Posterior cingulate gyrus (tissue), 11 donors: ENCODE measurements around the gene SMIM27.

Source experiments
- DNase-seq, 10 donors: peaks; one replicate each; pipeline versions ENCODE4 v3.0.0 to v3.0.0-alpha.2; 2020 to 2021; ENCODE audit warnings: mixed read lengths in 3 of 10
- intact Hi-C: fragments of 100-400 bp; cut with DNase I; formaldehyde crosslinking; loops from one replicate; pipeline ENCODE4 v1.15.1; 2023

Gene SMIM27

DNA sequence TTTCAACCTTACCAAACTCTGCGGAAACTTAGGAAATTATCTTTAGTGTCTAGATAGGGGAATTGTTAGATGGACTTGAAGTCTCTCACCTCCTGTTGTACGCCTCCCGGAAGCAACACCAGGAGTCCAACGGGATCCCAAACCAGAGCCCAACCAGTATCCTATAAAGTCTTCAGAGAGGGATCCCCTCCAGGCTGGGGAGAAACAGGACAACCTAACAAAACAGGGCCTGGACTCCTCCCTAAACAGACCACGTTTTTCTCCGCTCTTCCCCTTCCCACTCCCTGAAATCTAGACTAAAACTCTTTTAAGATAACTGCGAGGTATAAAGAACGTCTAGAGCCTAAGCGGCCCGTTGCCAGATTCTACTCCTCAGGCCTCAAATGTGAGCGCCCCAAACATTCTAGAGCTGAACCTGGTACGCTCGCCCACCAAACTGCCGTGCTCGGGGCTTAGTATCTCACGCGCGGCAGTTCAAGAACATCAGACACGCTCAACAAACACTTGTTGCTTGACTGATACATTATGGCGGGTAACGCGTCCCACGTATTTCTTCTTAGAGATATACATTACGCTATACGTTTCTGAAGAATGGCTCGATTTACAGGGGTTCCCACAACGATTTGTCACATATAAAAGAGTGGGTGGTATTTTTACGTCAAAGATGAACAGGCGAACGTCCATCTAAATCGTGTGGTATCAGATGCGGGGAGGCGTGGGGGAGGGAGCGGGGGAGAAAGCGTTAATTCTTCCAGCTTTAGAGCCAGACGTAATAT lies 663 bp upstream of the SMIM27 start:
- peak in 3 of 10 donors; percentile 32 to 66 (median 37) for DNase-seq
- intact Hi-C loops, result loop anchor here (1.0 to 10.0 kb wide), 3 partner anchors 21 to 167 kb away; partner anchors contain the start of genes ACO1 and RIGI

DNA sequence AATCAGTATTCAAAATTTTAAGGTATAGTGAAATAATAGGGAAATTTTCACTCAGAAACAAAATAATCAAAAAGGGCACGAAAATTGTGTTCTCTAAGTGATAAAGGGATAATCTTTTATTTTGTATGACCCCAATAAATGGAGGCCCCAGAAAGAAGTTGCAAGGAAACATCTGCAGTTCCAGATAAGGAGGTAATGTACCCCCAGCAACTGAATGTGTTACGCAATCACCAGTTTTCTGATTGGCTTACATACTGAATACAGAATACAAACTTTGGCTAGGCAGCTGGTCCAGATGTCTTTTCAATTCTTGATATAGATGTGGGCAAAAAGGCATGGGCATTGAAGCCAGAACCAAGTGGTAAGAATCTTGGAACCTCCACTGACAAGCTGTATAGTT lies 2.0 kb downstream of the SMIM27 start:
- intact Hi-C loops, result loop anchor here (10.0 kb wide), 1 partner anchor 169 kb away; the partner anchor contains the start of gene ACO1
- no peak for DNase-seq

DNA sequence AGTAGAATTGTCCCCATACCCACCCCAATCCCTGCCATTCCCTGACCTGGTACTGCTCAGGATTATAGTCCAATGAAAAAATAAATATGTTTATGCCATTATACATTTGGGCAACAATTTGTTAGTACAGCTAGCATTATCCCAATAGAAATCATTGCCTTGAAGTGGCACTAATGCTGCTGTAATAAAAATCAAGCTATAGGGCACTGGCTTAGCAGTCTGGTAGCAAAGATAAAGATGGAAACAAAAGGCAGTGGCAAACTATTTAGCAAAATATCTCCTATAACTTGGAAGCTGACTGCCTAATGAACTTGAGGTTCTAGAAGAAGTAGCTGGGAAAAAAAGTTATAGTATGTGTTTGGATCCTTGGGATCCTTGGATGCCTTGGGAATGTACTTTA lies 2.5 kb downstream of the SMIM27 start:
- no peak for DNase-seq
- intact Hi-C loops, result loop anchor here (10.0 kb wide), 1 partner anchor 170 kb away; the partner anchor contains the start of gene ACO1

DNA sequence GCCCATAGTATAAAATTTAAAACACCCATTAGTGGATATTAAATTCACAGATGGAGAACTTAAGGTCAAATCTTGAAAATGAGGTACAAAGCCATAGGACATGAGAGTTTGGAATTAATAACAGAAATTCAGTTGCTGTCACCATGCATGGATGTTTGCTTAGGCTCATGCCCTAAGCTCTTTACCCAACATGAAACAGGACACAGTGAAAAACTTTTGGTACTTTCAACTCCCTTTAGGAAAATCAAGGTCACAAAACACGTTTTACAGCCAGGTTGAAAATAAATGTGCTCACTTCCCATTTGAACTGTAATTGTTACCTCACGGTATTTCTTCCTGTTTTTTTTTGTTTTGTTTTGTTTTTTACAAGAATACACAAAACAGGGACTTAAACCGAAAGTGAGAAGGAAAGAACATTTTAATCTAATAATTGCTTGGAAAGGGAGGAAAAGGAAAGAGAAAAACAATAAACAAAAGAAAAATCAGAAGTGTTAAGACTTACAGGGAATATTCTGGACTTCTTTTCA lies 6.3 kb downstream of the SMIM27 start:
- intact Hi-C loops, result loop anchor here (10.0 kb wide), 1 partner anchor 174 kb away; the partner anchor contains the start of gene ACO1
- DNase-seq, result no peak

DNA sequence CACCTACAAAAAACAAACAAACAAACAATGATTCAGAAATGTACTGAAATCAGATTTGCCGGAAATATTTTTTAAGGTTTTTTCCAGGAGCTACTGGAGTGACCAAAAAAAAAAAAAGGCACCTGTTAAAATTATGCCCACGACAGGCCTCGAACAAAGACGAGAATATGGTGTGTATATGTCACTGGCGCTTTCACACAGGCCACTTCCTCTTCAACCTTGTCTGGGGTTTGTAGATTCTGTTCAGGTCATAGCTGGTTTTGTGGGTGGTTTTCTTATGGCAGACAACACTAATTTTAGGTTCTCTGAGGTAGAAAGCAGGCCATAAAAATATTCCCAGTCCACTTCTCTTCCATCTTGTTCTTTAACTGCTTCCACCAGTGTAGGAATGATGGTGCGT lies 13.8 kb downstream of the SMIM27 start:
- intact Hi-C loops, result no loop called here

DNA sequence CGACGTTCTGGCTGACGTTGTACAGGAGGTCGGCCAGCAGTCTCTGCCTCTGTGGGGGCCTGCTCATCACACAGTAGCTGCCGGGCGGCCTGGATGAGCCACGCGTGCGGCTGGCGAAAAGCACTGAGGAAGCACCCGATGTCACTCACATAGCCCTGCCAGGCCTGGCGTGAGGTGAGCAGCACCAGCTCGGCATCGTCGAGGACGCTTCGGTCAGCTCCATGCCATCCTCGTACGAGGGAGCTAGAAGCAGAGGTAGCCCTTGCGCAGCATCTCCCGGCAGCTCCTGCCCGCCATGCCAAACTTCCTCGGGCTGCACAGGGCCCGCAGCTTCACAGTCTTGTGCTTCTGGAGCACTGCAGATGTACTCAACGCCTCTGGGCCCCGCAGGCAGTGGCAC lies 14.6 kb downstream of the SMIM27 start:
- peak in 1 of 10 donors; percentile 74 for DNase-seq
- intact Hi-C loops, result no loop called here

More for the DNA sequence above, 13.8 kb downstream of the SMIM27 start:
- DNase-seq, result no peak

DNA sequence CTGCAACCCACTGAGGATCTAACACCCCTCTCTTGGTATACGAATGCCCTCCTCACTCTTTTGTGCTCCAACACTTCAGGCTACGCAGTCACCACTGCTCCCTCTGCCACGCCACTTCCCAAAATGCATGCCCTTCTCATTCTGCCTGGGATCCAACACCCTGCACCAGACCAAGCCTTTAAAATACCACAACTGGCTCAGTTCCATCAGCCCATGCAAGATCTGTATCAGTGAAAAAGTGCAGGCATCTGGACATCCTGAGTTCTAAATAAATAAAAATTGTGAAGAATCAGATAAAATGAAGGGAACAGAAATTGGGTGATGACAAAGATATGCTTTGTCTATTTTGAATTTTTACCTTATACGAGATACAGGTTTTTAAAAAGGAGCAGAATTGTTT lies 18.1 kb downstream of the SMIM27 start:
- no peak for DNase-seq
- intact Hi-C loops, result no loop called here

DNA sequence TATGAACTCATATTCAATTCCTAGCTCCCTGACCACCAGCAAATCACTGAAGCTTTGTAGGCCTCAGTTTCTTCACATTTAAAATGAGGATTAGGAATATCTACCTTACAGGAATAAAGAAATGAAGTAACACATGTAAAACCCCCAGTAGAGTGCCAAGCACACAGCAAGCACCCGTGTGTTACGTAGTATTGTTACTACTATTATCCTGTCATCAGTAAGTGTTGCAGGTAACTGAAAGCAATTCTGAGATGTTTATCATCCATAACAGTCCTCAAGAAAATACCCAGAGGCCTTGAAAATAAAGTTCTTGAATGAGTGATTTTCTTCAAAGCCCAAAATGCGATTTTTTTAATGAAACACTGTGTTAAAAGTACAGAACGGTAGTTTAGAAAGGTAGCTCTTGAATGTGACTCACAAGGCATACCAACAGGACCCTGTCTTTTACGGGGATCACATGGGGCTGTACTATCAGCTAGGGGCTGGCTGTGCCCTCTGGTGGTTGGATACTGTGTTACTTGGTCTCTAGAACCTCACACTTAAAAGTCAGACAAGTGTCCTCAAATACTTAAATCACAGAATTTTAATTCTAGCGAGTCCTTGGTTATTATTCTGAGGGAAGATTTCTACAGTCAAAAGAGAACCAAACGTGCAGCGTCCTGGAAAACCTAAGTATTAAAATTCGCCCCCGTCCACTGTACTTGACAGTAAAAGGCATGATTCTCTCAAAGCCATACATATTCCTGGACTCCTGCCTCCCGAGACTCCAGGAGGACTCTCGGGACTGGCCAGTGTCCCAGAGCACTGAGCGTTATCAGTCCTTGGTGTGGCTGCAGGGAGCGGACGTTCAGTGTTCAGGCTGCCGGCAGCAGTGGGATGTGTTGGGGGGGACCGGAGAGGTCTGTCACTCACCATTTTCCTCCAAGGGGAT lies 20.1 kb downstream of the SMIM27 start:
- intact Hi-C loops, result loop anchor here (1.0 kb wide), 1 partner anchor 20 kb away; the partner anchor contains the start of genes SMIM27 and TOPORS
- peak in 8 of 10 donors; percentile 43 to 89 (median 66) for DNase-seq

DNA sequence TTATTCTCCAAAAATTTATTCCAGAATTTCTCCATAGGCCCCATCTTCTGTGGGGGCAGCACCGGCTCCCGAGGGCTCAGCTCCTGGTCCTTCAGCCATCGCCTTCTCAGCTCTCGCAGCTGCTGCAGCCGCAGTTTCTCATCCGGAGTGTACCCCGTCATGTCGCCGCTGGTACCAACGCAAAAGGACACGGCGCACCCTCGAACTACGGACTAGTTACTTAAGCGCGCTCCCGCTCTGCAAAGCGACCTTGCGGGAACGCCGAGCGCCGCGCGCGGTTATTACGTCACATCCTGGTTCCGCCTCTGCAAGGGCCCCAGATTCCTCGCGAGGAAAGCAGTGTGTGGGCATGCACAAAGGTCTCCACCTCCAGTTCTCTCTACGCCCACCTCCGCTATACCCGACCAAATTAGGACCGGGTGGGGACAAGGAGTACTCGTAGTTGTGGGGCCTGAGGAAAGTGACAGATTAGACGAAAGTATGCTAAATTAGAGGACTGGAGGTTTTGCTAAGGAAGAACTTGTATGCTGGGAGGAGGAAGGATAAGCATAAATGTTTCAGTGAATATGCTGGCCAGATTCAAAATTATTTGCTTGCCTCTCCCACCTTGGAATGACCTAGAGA lies 20.9 kb downstream of the SMIM27 start, which contains the start of gene NDUFB6:
Gene NDUFB6, minus strand, starts transcription at position 260 of the 624 bp plus-strand sequence. Its CDS starts 99 bp downstream, at position 161.
- peak; percentile 92 to 99 (median 94) for DNase-seq
- intact Hi-C loops, result loop anchor here (1.0 kb wide), 1 partner anchor 21 kb away; the partner anchor contains the start of genes SMIM27 and TOPORS

DNA sequence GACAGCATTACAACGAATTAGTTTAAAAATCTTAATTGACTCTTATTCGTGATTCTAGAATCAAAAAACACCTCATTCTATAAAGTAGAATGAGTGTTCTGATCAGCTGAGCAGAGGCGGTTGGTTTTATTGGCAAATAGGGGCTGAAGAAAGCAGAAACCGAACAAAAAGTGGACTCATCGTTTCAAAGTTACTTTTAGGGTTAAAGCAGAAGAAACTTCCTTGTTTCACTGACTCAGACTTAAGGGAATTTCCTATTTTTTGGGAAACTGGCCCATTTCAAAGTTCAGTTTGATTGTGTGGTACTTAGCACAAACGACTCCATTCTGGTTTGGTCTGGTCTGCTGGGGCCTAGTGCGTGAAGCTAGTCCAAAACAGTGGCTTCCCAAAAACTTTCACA lies 21.7 kb downstream of the SMIM27 start:
- intact Hi-C loops, result no loop called here
- DNase-seq, result no peak

DNA sequence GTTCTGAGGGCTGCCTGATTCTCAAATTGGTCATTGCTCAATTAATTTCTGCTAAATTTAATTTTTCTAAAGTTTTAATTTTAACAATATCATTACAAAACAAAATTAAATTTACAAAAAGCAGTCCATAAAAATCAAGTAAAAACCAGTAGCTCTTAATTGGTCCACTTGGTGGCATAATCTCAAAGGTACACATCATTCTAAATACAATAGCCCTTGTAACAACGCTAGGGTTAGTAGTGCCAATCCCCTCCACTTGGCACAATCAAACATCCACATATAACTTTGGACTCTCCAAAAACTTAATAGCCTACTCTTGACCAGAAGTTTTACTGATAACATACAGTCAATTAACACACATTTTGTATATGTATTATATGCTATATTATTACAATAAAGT lies 22.7 kb downstream of the SMIM27 start:
- intact Hi-C loops, result no loop called here
- no peak for DNase-seq

DNA sequence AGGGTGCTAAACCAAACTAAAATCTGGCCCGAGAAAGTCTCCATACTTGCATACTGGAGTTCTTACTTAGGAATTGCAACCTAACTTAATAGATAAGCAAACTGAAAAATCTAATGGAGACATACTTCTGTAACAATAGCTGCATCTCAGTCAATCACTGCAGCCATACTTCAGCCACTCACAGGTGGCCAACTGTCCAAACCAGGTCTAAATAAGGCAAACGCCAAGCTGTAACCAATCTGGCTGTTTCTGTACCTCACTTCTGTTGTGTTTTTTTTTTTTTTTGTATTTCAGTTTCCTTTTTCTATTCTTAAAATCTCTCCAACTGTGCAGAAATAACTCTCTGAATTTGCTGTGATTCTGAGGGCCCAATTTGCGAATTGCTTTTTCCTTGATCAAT lies 25.2 kb downstream of the SMIM27 start:
- intact Hi-C loops, result no loop called here
- DNase-seq, result no peak

DNA sequence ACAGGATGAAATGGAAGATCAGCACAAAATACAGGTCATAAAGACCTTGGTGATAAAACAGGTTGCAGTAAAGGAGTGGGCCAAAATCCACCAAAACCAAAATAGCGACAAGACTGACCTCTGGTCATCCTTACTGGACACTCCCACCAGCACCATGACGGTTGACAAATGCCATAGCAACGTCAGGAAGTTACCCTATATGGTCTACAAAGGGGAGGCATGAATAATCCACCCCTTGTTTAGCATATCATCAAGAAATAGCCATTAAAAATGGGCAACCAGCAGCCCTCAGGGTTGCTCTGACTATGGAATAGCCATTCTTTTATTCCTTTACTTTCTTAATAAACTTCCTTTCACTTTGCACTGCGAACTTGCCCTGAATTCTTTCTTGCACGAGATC lies 26.8 kb downstream of the SMIM27 start:
- DNase-seq, result no peak
- intact Hi-C loops, result loop anchor here (1.0 kb wide), 1 partner anchor 201 kb away; no protein-coding TSS in a partner anchor

DNA sequence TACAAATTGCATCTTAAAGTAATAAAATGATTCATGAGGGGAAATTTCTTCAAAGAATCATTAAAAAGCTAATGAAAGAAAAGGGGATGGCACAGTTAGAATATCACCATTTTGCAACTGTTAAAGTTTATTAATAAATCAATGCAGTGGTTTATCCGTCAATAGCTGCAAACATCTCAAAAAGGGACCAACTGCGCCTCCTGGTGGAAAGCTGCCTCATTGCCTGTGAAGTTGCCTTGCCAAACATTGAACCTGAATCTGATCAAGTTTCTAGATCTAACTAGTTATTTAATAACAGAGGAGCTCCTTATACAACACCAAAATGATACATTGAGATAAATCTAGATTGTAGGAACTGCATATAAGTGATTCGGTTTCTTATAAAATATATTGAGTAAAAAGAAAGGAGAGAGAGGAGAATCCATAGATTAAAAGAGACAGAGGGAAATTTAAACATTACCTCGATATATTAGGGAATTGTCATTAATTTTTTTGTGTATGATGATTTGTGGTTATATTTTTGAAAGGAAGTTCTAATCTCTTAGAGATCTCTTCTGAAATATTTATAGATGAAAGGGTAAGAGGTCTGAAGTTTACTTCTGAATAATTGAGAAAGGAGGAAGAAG lies 27.7 kb downstream of the SMIM27 start:
- intact Hi-C loops, result loop anchor here (1.0 to 10.0 kb wide), 3 partner anchors 135 to 389 kb away; no protein-coding TSS in a partner anchor
- DNase-seq, result peak; percentile 20 to 95 (median 78)

DNA sequence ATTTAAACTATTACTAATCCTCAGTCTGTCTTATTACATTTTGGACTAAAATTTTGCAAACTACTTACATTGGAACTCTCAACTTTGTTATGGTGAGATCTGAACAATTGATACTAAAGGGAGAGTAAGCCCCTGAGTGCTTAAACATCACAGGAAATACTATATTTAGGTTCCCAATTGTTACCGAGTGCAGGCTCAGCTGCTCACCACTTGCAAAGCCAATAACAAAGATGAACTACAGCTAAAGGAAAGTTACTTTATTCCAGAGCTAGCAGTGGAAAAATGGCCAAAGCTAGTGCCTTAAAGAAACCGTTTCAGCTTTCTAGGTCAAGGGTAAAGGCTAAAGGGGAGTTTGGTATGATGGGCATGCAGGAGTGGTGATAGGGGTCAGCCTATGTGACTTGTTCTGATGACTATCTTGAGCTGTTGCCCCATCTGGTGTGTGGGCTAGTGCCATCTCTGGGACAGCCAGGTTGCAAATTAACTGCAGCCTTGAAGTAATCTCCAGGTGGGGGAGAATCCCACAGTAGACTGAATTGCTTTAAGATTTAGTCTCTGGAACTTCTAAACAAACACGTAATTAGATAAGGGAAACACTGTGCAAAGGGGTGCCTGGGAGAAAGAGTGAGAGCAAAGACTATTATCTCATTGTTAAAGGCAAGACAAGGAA lies 28.6 kb downstream of the SMIM27 start:
- DNase-seq, result no peak
- intact Hi-C loops, result loop anchor here (2.0 to 10.0 kb wide), 2 partner anchors 136 to 388 kb away; no protein-coding TSS in a partner anchor

DNA sequence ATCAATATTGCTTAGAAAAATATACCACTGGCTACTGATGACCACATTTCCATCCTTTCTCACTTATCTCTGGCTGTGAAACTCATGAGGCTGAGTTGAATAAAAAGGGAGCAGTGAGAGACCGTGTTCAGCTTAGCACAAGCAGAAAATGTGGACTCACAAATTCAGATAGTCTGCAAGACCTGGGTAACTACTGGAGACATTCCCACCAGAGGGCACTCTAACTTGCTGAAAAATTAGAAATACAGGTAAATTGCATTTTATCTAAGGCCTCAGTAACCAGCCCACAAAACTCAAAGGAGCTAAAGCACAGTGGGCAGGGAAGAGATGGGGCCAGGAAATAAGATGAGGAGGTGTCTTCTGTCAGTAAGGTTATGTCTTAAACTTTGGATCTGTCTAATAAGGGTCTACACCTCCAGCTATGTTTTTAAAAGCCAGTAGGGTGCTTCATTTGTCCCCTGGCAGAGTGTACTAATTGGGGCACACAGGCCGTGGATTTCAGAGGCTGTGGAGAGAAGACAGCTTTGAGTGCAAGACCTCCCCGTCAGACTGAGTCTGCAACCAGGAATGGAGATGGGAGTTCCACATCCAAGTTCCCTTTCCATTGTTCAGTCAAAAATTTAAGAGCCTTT lies 29.5 kb downstream of the SMIM27 start:
- intact Hi-C loops, result loop anchor here (2.0 to 10.0 kb wide), 2 partner anchors 137 to 387 kb away; no protein-coding TSS in a partner anchor
- DNase-seq, result no peak

DNA sequence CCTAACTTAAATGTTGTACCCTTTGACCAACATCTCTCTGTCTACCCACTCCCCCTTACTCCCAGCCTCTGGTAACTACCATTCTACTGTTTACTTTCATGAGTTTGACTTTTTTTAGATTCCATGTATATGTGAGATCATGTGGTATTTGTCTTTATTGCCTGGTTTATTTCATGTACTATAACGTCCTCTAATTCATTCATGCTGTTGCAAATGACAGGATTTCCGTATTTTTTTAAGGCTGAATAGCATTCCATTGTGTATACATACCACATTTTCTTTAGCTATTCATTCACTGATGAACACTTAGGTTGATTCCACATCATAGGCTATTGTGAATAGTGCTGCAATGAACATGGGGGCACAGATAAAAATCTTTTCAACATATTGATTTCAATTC lies 32.7 kb downstream of the SMIM27 start:
- intact Hi-C loops, result loop anchor here (10.0 kb wide), 1 partner anchor 140 kb away; no protein-coding TSS in a partner anchor
- no peak for DNase-seq

DNA sequence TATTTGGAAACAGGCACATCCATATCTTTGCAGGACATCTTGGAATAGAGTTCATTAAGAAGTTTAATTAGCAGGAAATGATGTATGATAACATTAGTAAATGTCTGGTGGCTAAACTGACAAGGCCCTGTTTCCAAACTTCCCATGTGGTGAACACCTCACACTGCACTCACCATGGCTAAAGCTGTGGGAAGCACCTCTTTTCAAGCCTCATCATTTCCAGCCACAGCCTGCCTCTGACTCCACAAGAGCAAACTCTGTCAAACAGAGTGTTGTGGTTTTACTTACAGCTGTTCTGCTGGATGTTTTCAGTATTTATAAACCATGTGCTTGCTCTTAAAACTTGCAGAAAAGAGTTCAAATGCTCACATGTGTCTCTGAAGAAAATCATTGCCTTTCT lies 35.8 kb downstream of the SMIM27 start:
- intact Hi-C loops, result loop anchor here (2.0 to 10.0 kb wide), 2 partner anchors 143 to 381 kb away; no protein-coding TSS in a partner anchor
- DNase-seq, result no peak
